Neutrophil (primary cell): ENCODE data around the gene TPST2.

ENCODE experiments used
- H3K27ac ChIP-seq: fragments of 200-600 bp; sonication (generic); 2 replicates; pipeline ENCODE4 v1.5.1; 2016; ENCODE audit warnings: mild to moderate bottlenecking, moderate library complexity
- H3K27me3 ChIP-seq: fragments of 200-600 bp; sonication (generic); 2 replicates; pipeline ENCODE4 v1.6.0; 2016; ENCODE audit warnings: mild to moderate bottlenecking
- H3K36me3 ChIP-seq: fragments of 200-600 bp; sonication (generic); 2 replicates; pipeline ENCODE4 v1.5.1; 2017
- H3K4me1 ChIP-seq, 2 experiments: fragments of 200-600 bp in 1 of 2; sonication (generic) in 1 of 2; 1 replicate in 1 of 2; 2 replicates in 1 of 2; pipeline versions ENCODE4 v1.5.1 to v1.6.1; 2013 to 2016; ENCODE audit warnings: low read depth in 1 of 2, low read length in 1 of 2, mild to moderate bottlenecking in 1 of 2, moderate library complexity in 1 of 2; ENCODE audit not compliant: control insufficient read depth in 1 of 2, insufficient read depth in 1 of 2
- H3K4me3 ChIP-seq, 2 experiments: fragments of 200-600 bp in 1 of 2; sonication (generic) in 1 of 2; 1 replicate in 1 of 2; 2 replicates in 1 of 2; pipeline ENCODE4 v1.5.1; 2013 to 2016; ENCODE audit warnings: low read depth in 1 of 2, low read length in 1 of 2, mild to moderate bottlenecking in 1 of 2, moderate library complexity in 1 of 2
- H3K9me3 ChIP-seq: fragments of 200-600 bp; sonication (generic); 2 replicates; pipeline ENCODE4 v1.5.1; 2016
- TF ChIP-seq, protein P1 (sequence below): fragments of 200-600 bp; sonication (generic); IDR thresholded peaks from 2 replicates; pipeline ENCODE4 v1.5.1; 2016; ENCODE audit warnings: antibody characterized with exemption

Gene TPST2

DNA sequence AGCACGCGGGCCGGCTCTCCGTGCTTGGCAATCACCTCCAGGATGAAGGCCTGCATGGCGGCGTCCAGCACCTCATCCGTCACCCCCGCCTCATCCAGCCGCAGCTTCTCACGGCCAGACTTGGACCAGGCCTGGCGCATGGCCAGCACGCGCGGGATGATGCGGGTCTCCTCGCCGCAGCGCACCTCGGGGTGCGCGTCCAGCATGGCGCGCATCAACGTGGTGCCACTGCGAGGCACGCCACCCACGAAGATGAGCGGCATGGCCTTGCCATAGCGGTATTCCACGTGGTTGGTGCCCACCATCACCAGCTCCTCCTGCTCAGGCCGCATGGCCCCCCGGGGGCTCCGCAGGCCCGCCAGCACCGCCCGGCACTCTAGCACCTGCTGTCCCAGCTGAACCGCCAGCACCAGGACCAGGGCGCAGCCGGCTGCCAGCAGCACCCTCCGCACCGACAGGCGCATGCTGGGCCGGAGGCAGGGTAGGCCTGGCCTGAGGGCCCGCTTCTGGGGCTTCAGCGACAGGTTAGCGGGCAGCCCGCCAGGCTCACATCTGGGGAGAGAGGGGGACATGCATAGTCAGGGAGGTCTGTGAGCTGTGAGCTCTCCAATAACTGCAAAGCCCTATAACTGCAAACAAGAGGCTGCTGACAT lies 48.6 kb downstream of the TPST2 start:
- H3K27me3 ChIP-seq: no peaks in the 10 kb centered on the region
- H3K9me3 ChIP-seq: no peaks in the 10 kb centered on the region
- TF ChIP-seq, protein P1, sequence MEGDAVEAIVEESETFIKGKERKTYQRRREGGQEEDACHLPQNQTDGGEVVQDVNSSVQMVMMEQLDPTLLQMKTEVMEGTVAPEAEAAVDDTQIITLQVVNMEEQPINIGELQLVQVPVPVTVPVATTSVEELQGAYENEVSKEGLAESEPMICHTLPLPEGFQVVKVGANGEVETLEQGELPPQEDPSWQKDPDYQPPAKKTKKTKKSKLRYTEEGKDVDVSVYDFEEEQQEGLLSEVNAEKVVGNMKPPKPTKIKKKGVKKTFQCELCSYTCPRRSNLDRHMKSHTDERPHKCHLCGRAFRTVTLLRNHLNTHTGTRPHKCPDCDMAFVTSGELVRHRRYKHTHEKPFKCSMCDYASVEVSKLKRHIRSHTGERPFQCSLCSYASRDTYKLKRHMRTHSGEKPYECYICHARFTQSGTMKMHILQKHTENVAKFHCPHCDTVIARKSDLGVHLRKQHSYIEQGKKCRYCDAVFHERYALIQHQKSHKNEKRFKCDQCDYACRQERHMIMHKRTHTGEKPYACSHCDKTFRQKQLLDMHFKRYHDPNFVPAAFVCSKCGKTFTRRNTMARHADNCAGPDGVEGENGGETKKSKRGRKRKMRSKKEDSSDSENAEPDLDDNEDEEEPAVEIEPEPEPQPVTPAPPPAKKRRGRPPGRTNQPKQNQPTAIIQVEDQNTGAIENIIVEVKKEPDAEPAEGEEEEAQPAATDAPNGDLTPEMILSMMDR: no peak
- peaks cover 0 to 3% of the 10 kb centered on the region in 2 experiments for H3K4me1 ChIP-seq
- no peak overlapping the region for H3K27ac ChIP-seq
- H3K4me3 ChIP-seq: no peak overlapping the region
- peaks cover 95% of the 10 kb centered on the region for H3K36me3 ChIP-seq

DNA sequence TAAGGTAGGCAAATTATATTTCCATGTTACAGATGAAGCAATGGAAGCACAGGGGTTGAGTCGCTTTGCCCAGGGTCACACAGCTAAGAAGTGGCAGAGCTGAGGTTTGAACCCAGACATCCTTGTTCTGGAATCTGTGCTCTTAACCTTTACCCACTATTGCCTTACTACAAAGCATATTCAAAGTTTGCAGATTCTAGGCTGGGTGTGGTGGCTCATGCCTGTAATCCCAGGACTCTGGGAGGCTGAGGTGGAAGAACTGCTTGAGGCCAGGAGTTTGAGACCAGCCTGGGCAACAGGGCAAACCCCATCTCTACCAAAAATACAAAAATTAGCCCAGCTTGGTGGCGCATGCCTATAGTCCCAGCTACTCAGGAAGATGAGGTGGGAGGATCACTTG lies 49.8 kb downstream of the TPST2 start:
- TF ChIP-seq, protein P1: no peak
- H3K36me3 ChIP-seq: peaks cover 100% of the 10 kb centered on the region
- peaks cover 0 to 5% of the 10 kb centered on the region in 2 experiments for H3K4me1 ChIP-seq
- no peaks in the 10 kb centered on the region for H3K9me3 ChIP-seq
- H3K4me3 ChIP-seq: no peak overlapping the region
- H3K27ac ChIP-seq: no peak overlapping the region
- no peaks in the 10 kb centered on the region for H3K27me3 ChIP-seq

DNA sequence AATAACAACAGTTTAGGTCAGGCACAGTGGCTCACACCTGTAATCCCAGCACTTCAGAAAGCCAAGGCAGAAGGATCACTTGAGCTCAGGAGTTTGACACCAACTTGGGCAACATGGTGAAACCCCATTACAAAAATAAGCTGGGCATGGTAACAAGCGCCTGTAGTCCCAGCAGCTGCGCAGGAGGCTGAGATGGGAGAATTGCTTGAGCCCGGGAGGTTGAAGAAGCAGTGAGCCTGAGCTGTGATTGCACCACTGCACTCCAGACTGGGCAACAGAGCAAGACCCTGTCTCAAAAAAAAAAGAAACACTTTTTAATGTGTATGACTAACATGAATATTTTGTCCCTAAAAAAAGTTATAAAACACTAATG lies 53.2 kb downstream of the TPST2 start:
- H3K36me3 ChIP-seq: peaks cover 99% of the 10 kb centered on the region
- TF ChIP-seq, protein P1: no peak
- H3K4me1 ChIP-seq: peaks cover 0 to 5% of the 10 kb centered on the region in 2 experiments

DNA sequence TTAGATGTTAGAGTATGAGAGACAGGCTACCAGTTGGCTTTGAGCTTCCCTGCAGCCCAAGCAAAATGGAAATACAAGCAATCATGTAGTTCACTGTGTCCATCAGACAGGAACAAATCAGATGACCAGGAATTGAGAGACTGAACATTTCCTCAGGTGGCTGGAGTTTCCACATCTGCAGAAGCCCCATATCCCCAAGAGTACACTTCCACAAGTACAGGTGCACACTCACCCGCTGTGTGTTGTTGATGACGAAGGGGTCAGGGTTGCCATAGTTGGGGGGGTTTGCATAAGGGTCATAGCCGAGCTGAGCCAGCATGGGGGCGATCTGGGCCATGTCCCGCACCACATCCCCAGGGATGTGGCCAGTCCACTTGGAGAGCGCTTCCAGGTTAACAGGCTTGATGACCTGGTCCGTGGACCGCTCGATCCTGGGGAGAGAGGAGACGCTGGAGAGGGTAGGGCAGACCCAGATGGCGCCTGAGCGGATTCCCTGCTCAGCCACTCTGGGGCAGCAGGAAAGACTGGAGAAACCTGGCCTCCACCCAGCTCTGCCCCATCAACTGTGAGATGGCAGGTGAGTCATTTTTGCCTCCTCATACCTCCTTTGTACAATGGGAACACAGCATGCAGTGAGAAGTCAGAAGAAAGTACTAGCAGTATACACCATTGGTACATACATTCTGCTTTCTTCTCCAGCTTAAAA lies 53.7 kb downstream of the TPST2 start:
- Histone ChIP-seq H3K36me3 (peaks cover 99% of the 10 kb centered on the region), H3K9me3 (no peaks in the 10 kb centered on the region), H3K27ac (no peak overlapping the region), H3K4me1 (peaks cover 0 to 5% of the 10 kb centered on the region in 2 experiments), H3K4me3 (no peak overlapping the region), H3K27me3 (no peaks in the 10 kb centered on the region)
- TF ChIP-seq, protein P1: no peak

More for the DNA sequence above, 53.2 kb downstream of the TPST2 start:
- no peak overlapping the region for H3K27ac ChIP-seq
- no peaks in the 10 kb centered on the region for H3K9me3 ChIP-seq
- no peaks in the 10 kb centered on the region for H3K27me3 ChIP-seq
- no peak overlapping the region for H3K4me3 ChIP-seq

DNA sequence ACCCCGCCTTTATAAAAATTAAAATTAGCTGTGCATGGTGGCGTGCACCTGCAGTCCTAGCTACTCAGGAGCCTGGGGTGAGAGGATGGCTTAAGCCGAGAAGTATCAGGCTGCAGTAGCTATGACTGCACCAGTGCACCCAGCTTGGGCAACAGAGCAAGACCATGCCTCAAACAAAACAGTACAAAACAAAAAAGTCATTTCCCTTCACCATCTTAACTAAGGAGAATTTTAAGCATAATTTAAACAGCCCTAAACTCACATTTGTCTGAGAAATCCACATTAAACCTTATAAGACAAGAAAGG lies 54.4 kb downstream of the TPST2 start:
- Histone ChIP-seq H3K9me3 (no peaks in the 10 kb centered on the region), H3K27me3 (no peaks in the 10 kb centered on the region), H3K4me3 (no peak overlapping the region), H3K27ac (no peak overlapping the region), H3K36me3 (peaks cover 99% of the 10 kb centered on the region), H3K4me1 (peaks cover 0 to 9% of the 10 kb centered on the region in 2 experiments)
- TF ChIP-seq, protein P1: no peak
